NCI-H2107 treated with DMSO at 0.1 percent for 48 hours (cell line): ENCODE measurements around the gene CEP250.

Experiments
- DNase-seq: peaks from one replicate; lab custom pipeline; 2025; ENCODE audit not compliant: unreplicated experiment; lab: John Stamatoyannopoulos, UW

CEP250 gene

GRCh38 chr20:35560541-35560940 is 105.1 kb downstream of the CEP250 start:
- DNase-seq, result no peak

DNA sequence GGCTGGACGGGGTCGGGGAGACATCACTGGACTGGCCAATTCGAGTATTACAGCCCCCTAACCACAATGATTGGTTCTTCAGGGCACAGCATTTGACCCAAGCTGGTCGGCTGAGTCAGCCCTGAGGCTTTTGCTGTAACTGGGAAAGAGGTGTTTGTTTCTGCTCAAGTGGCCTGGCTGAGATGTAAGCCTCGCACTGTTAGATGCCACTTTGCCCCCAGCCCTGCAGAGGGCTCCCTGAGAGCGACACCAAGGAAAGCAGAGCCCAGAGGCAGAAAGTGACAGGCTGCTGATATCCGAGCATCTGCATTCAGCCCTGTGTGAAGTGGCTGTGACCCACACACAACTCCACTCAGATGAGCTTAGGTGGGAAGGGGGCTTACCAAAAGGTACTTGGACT is 105.9 kb downstream of the CEP250 start:
- peak; percentile 67 for DNase-seq

- DNase-seq, result no peak
Measured at GRCh38 chr20:35561671-35562070, 106.3 kb downstream of the CEP250 start.

DNA sequence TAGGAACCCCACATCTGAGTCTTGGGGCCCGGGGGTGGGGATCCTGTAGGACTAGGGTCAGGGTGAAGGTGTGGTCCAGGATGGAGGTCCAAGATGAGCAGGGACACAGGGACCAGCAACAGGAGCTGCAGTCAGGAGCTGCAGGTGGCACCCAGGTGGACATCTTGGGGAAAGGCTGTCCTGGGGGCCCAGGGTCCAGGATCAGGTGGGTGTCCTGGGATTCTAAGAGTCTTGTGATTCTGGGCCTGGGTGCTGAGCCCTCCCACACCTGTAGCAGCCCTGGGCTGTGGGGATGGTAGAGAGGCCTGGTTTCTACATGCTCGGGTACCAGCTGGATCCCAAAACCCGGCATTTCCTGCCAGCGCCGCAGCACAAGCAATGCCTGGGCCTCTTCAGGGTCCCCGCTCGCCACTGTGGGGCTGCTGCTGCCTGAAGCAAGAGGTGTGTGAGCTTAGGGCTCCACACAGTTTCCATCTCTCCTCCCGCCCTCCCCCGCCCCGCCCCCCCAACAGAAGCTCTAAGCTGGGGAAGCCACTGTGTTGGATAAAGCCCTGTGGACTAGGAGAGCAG is 107.2 kb downstream of the CEP250 start:
- DNase-seq, result no peak

DNA sequence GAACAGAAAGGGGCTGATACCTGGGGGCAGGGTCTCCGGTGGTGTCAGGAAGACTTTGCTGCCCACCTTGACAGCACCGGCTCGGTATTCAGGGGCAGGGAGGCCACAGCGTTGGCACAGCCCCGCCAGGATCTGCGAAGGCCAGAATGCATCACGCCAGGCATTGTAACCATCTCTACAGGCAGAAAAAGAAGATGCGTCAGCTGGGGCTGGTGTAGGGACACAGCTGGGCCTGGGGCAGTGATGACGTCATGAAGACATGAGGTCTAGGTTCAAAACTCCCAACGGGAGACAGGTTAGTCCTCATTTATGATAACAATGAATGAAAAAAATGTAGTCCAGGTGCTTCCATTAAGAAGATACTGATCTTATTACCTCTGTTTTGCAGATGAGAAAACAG is 108.4 kb downstream of the CEP250 start:
- no peak for DNase-seq

DNA sequence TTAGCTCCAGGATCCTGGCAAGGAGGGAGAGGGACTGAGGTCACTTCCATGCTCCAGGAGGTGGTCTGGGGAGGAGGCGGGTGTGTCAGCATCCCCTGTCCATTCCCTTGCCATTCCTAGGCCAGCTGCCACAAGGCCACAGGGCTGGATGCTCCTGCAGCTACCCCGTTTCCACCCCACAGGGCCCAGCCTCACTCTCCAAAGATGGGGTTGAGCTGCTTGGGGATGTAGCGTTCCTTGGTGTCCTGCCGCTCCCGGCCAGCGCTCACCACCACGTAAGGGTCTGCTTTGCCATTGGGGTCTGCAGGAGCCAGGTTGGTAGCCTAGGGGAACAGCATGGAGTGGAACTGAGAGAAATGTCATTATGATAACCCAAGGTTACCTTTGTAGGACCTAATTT is 109.5 kb downstream of the CEP250 start:
- no peak for DNase-seq

- no peak for DNase-seq
Measured at GRCh38 chr20:35568645-35569044, 113.2 kb downstream of the CEP250 start.
